NT2/D1 (cell line): ENCODE measurements around the gene CRNKL1.
A peak's percentile ranks its signal among the peaks of the same experiment; 100 is the strongest.

ENCODE experiments used
- DNase-seq: peaks from one replicate; pipeline ENCODE4 v3.0.0-alpha.2; 2011; ENCODE audit warnings: low read depth, low spot score
- H3K27me3 ChIP-seq: 2 replicates; pipeline ENCODE4 v1.6.0; 2011; ENCODE audit warnings: mild to moderate bottlenecking; ENCODE audit not compliant: insufficient read length, insufficient read depth
- H3K36me3 ChIP-seq: 2 replicates; pipeline ENCODE4 v1.6.1; 2011; ENCODE audit warnings: mild to moderate bottlenecking, low read length, mixed read lengths; ENCODE audit not compliant: insufficient read depth, insufficient read length
- H3K4me1 ChIP-seq: 2 replicates; pipeline ENCODE4 v1.5.1; 2011; ENCODE audit not compliant: insufficient read depth, insufficient read length
- H3K4me3 ChIP-seq: 2 replicates; pipeline ENCODE4 v1.5.1; 2011; ENCODE audit warnings: low read depth; ENCODE audit not compliant: insufficient read length
- H3K9ac ChIP-seq: 2 replicates; pipeline ENCODE4 v1.6.0; 2011; ENCODE audit warnings: low read depth; ENCODE audit not compliant: insufficient read length
- H3K9me3 ChIP-seq: 2 replicates; pipeline ENCODE4 v1.5.1; 2011; ENCODE audit warnings: mild to moderate bottlenecking, low read length; ENCODE audit not compliant: insufficient read depth
- SUZ12 ChIP-seq: IDR thresholded peaks from 2 replicates; pipeline ENCODE4 v1.6.1; 2011; ENCODE audit not compliant: insufficient read length, insufficient read depth; ENCODE audit errors: extremely low read depth
- YY1 ChIP-seq: IDR thresholded peaks from 2 replicates; pipeline ENCODE4 v1.6.1; 2011; ENCODE audit not compliant: insufficient read length, insufficient read depth
- ZNF274 ChIP-seq: IDR thresholded peaks from 2 replicates; pipeline ENCODE4 v1.6.1; 2011; ENCODE audit warnings: mild to moderate bottlenecking, low read depth, low read length

Gene CRNKL1

DNA sequence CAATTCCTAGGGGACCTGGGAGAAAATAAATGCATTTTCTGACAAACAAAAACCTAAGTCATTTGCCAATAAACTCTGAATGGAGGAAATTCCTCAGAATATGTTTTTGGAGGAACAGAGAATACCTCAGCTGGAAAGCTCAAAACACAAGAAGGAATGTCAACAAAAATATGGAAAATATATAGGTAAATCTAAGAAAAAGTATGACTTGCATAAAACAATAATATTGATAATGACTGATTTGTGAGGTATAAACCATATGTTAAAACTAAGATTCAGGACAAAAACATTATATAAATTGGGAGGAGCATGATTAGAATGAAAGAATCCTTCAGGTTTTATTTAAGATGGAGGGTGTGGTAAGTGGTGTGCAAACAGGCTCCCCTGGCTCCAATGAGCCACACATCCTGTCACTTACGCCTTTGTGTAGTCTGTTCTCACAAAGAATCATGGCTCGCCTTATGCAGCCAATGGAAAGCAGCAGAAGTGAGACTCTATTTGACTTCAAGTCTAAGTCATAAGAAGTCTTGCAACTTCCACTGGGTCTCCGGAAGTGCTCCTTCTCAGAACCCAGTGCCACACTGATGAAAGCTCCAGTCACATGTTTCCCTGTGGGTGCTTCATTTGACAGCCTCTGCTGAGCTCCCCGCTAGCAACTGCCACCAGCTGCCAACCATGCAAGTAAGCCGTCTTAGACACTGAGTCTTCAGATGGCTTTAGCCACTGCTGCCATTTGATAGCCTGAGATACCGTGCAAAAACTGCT is 8.2 kb upstream of the CRNKL1 start:
- H3K9me3 ChIP-seq = no peaks in the 10 kb centered on the region
- no peaks in the 10 kb centered on the region for H3K27me3 ChIP-seq
- no peaks in the 10 kb centered on the region for H3K36me3 ChIP-seq
- H3K4me1 ChIP-seq = no peaks in the 10 kb centered on the region
- TF ChIP-seq ZNF274 (no peak), SUZ12 (no peak), YY1 (no peak)
- no peak overlapping the region for H3K9ac ChIP-seq
- H3K4me3 ChIP-seq = no peak overlapping the region
- no peak for DNase-seq

DNA sequence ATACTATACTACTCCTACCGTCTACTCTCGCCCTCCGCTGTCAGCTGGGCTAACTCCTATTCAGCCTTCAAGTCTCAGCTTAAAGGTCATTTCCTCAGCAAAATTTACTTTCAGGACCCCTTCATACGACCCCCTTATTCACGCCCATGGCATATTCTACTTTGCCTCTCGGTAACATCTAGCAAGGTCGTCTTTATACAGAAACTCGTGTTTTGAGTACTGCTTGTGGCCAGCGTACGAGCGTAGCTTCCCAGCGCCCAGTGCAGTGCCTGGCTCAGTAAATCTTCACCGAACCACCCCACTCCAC is 546 bp downstream of the CRNKL1 start:
- no peak for TF ChIP-seq ZNF274
- no peak for TF ChIP-seq YY1
- TF ChIP-seq SUZ12 = no peak
- Histone ChIP-seq H3K36me3 (peaks cover 40% of the 10 kb centered on the region), H3K4me1 (no peaks in the 10 kb centered on the region), H3K4me3 (peak overlapping the region; percentile 89), H3K9me3 (no peaks in the 10 kb centered on the region), H3K27me3 (no peaks in the 10 kb centered on the region), H3K9ac (peak overlapping the region; percentile 95)
- no peak for DNase-seq

DNA sequence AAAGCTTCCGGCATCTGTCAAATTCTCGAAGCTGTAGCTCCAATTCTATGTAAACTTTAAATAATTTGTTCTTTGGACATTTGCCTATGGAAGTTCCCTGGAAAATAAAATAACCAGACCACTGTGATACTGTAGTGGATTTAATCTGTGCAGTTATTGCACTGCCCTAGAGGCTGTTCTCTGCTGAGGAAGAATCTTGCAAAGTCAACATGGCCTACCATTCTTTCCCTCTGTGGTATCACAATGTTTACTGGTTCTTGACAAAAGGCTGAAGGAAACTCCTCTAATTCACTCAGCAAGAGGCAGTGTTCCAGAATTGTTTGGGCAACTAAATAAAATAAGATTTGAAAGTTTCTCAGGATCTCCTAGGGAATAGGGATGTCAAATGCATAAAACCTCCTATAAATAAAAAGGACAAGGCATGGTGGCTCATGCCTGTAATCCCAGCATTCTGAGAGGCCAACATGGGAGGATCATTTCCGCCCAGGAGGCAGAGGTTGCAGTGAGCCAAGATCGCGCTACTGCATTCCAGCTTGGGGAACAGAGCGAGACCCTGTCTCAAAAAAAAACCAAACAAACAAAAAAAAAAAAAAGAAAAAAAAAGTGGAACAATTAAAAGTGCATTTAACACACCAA is 12.4 kb downstream of the CRNKL1 start:
- no peak for DNase-seq
- no peak overlapping the region for H3K9ac ChIP-seq
- no peaks in the 10 kb centered on the region for H3K27me3 ChIP-seq
- H3K9me3 ChIP-seq = no peaks in the 10 kb centered on the region
- no peak overlapping the region for H3K4me3 ChIP-seq
- no peaks in the 10 kb centered on the region for H3K4me1 ChIP-seq
- peaks cover 82% of the 10 kb centered on the region for H3K36me3 ChIP-seq
- TF ChIP-seq YY1 (no peak), ZNF274 (no peak), SUZ12 (no peak)

DNA sequence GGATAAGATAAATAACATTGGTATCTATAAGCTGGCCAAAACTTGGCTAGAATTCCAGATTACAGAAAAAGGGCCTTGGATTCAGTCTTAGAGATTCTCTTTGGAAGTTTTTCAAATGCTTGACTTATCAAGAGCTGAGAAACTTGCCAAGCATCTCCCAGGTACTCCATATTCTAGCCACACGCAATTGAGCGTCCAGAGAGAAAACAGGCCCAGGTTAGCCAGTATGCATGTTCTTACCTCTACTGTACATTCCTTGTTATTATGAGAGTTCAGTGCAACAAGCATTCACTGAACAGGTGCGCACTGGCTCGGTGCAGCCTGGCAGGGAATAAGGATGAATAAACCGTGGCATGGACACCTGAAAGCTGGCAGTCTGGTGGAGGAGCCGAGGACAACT is 13.7 kb downstream of the CRNKL1 start:
- peaks cover 83% of the 10 kb centered on the region for H3K36me3 ChIP-seq
- no peaks in the 10 kb centered on the region for H3K27me3 ChIP-seq
- no peaks in the 10 kb centered on the region for H3K9me3 ChIP-seq

DNA sequence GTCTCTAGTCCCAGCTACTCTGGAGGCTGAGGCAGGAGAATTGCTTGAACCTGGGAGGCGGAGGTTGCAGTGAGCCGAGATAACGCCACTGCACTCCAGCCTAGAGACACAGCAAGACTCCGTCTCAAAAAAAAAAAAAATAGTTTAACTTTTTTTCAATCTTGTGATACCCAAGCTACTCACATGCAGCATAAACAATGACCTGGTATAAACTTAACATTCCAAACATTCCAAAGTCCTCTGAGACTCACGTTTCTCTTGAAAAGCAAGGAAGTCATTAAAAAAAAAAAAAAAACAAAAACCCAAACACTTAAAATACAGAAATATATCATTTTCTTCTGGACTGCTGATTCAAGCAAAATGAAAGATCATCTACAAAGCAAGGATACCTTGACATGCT is 14.3 kb downstream of the CRNKL1 start:
- no peaks in the 10 kb centered on the region for H3K4me1 ChIP-seq
- H3K27me3 ChIP-seq = no peaks in the 10 kb centered on the region
- no peak overlapping the region for H3K9ac ChIP-seq
- TF ChIP-seq SUZ12 = no peak
- TF ChIP-seq ZNF274 = no peak
- no peak for TF ChIP-seq YY1
- no peak overlapping the region for H3K4me3 ChIP-seq
- H3K36me3 ChIP-seq = peaks cover 89% of the 10 kb centered on the region
- no peaks in the 10 kb centered on the region for H3K9me3 ChIP-seq
- no peak for DNase-seq

More for the DNA sequence above, 13.7 kb downstream of the CRNKL1 start:
- H3K4me3 ChIP-seq = no peak overlapping the region
- DNase-seq = no peak
- H3K9ac ChIP-seq = no peak overlapping the region
- H3K4me1 ChIP-seq = no peaks in the 10 kb centered on the region
- TF ChIP-seq YY1 = no peak

DNA sequence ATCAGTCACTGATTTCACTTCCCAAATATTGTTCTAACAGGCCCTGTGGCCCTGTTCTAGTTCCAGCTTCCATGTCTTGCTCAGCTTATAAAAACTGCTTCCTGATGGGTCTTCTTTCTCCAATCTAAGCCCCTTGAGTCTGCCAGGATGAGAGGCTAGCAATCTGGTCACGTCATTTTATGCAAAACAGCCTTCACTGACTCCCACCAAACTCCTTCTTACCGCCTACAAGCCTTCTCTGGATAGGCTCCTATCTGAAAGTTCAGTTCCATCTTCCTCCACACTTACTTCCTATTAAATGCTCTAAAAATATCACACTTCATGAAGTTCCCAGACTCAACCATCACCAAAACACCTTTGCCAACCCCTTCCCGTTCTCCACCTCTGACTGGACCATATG is 15.5 kb downstream of the CRNKL1 start:
- H3K4me1 ChIP-seq = no peaks in the 10 kb centered on the region

DNA sequence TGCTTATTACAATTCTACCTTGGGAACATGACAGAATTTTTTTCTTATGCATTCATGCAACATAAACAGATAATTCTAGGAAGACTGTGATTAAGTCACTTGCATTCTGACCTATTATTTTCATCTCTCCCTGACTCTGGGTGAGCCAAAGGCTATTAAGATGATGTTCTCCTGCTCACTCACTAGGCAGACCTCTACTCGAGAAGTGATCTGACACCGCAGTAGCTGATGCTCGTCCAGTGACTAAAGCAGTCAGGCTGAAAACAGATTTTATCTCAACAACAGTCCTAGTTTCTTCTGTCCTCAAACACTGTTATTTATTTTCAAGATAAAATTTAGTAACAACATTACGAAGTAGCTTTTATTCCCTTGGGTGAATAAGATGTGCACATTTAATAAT is 17.8 kb downstream of the CRNKL1 start:
- Histone ChIP-seq H3K36me3 (peaks cover 86% of the 10 kb centered on the region), H3K9me3 (no peaks in the 10 kb centered on the region), H3K4me1 (no peaks in the 10 kb centered on the region), H3K27me3 (no peaks in the 10 kb centered on the region), H3K4me3 (no peak overlapping the region), H3K9ac (no peak overlapping the region)
- no peak for DNase-seq
- TF ChIP-seq ZNF274 (no peak), SUZ12 (no peak), YY1 (no peak)

More for the DNA sequence above, 15.5 kb downstream of the CRNKL1 start:
- DNase-seq = no peak
- H3K36me3 ChIP-seq = peaks cover 90% of the 10 kb centered on the region
- no peak overlapping the region for H3K4me3 ChIP-seq
- no peaks in the 10 kb centered on the region for H3K9me3 ChIP-seq
- TF ChIP-seq YY1 = no peak
- no peak for TF ChIP-seq ZNF274
- no peak overlapping the region for H3K9ac ChIP-seq
- no peaks in the 10 kb centered on the region for H3K27me3 ChIP-seq

DNA sequence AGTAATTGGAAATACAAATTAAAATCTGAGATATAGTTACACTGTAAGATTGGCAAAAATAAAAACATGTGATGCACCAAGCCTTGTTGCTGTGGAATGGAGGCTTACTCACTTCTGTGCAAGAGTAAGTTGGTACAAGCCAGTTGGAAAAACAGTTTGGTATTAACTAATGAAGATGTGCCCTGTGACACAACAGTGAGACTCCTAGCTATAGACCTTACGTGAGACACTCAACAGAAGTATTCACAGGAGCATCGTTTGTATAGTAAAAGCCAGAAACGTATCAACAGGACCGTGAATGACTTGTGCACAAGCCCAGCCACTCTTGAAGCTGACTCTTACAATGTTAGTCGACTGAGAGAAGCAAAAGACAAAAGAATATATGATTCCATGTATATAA is 20.5 kb downstream of the CRNKL1 start:
- no peak overlapping the region for H3K4me3 ChIP-seq
- H3K36me3 ChIP-seq = peaks cover 78% of the 10 kb centered on the region
- TF ChIP-seq SUZ12 = no peak
- no peak for TF ChIP-seq ZNF274
- no peak for TF ChIP-seq YY1
- no peak overlapping the region for H3K9ac ChIP-seq
- H3K4me1 ChIP-seq = no peaks in the 10 kb centered on the region
- no peak for DNase-seq
- H3K9me3 ChIP-seq = no peaks in the 10 kb centered on the region
- no peaks in the 10 kb centered on the region for H3K27me3 ChIP-seq
